ENCODE results near the gene POMGNT2.

- TF ChIP-seq CTCF (IDR thresholded peaks at IDR 0.05; ENCODE audit: low read length) (no peak), EZH2 (IDR thresholded peaks at IDR 0.05; ENCODE audit: borderline replicate concordance, low read length) (no peak)
Measured at GRCh38 chr3:43087249-43087776, 18.6 kb downstream of the POMGNT2 start.
